CD14-positive monocyte (primary cell): ENCODE results near the gene CYP26A1. TPM values are rescaled to one million over a fixed set of nuclear protein-coding genes. Genes with fewer than 3 reads are reported as not detected.

Experiments
- DNase-seq, 3 donors: peaks; one replicate each; pipeline ENCODE4 v3.0.0-alpha.2; 2011 to 2022
- H2AFZ ChIP-seq: 2 replicates; pipeline ENCODE4 v1.6.0; 2012; ENCODE audit warnings: mild to moderate bottlenecking, low read depth, low read length, inconsistent platforms; ENCODE audit not compliant: insufficient read depth, poor library complexity, severe bottlenecking
- H3K27ac ChIP-seq, 2 donors: 1 replicate in 1 of 2; 2 replicates in 1 of 2; pipeline ENCODE4 v1.5.1; 2012 to 2013; ENCODE audit warnings: low read length in 2 of 2, control low read depth in 1 of 2, inconsistent platforms in 1 of 2, low read depth in 1 of 2, mild to moderate bottlenecking in 1 of 2
- H3K27me3 ChIP-seq, 2 donors: one replicate each; pipeline versions ENCODE4 v1.6.0 to v1.6.1; 2011 to 2013; ENCODE audit warnings: low read length in 2 of 2; ENCODE audit not compliant: control insufficient read depth in 2 of 2, insufficient read depth in 2 of 2
- H3K36me3 ChIP-seq, 2 donors: replicated peaks in 1 of 2; 1 replicate in 1 of 2; 2 replicates in 1 of 2; pipeline versions ENCODE4 v1.5.1 to v1.6.1; 2012 to 2013; ENCODE audit warnings: low read length in 2 of 2, control low read depth in 1 of 2, inconsistent platforms in 1 of 2, mild to moderate bottlenecking in 1 of 2; ENCODE audit not compliant: insufficient read depth in 2 of 2, control insufficient read depth in 1 of 2
- H3K4me1 ChIP-seq, 2 donors: 1 replicate in 1 of 2; 2 replicates in 1 of 2; pipeline versions ENCODE4 v1.5.1 to v1.6.1; 2012 to 2013; ENCODE audit warnings: low read length in 2 of 2, control low read depth in 1 of 2, inconsistent platforms in 1 of 2, mild to moderate bottlenecking in 1 of 2, moderate library complexity in 1 of 2; ENCODE audit not compliant: insufficient read depth in 2 of 2, control insufficient read depth in 1 of 2
- H3K4me2 ChIP-seq: replicated peaks from 2 replicates; pipeline ENCODE3; 2012; ENCODE audit warnings: low read length, moderate library complexity, mild to moderate bottlenecking; ENCODE audit not compliant: poor library complexity, severe bottlenecking; ENCODE audit errors: extremely low read depth
- H3K4me3 ChIP-seq, 3 experiments: fragments of 200-600 bp in 1 of 3; sonication (generic) in 1 of 3; replicated peaks in 1 of 3; 1 replicate in 2 of 3; 2 replicates in 1 of 3; pipeline ENCODE4 v1.5.1; 2011 to 2013; ENCODE audit warnings: low read length in 3 of 3, mild to moderate bottlenecking in 3 of 3, control low read depth in 2 of 3, low read depth in 2 of 3, inconsistent platforms in 1 of 3, moderate library complexity in 1 of 3
- H3K79me2 ChIP-seq: 2 replicates; pipeline ENCODE4 v1.6.0; 2012; ENCODE audit warnings: mild to moderate bottlenecking, control low read depth, inconsistent platforms, low read length, moderate library complexity; ENCODE audit not compliant: insufficient read depth
- H3K9ac ChIP-seq: 2 replicates; pipeline ENCODE4 v1.6.0; 2017; ENCODE audit warnings: low read length, mild to moderate bottlenecking; ENCODE audit not compliant: insufficient read depth, poor library complexity, severe bottlenecking
- H3K9me3 ChIP-seq, 2 donors: replicated peaks in 1 of 2; 1 replicate in 1 of 2; 2 replicates in 1 of 2; pipeline versions ENCODE4 v1.5.1 to v1.6.1; 2012 to 2013; ENCODE audit warnings: low read length in 2 of 2, control low read depth in 1 of 2; ENCODE audit not compliant: control insufficient read depth in 1 of 2, insufficient read depth in 1 of 2
- H4K20me1 ChIP-seq: 2 replicates; pipeline ENCODE4 v1.6.0; 2012; ENCODE audit warnings: mild to moderate bottlenecking, low read length, control low read depth, moderate library complexity; ENCODE audit not compliant: insufficient read depth
- H3K27ac Mint-ChIP-seq, 7 donors: one replicate each; pipeline ENCODE4 v1.8.0; 2020; ENCODE audit warnings: mild to moderate bottlenecking in 7 of 7, mixed read lengths in 7 of 7, moderate library complexity in 6 of 7, inconsistent platforms in 2 of 7
- H3K27me3 Mint-ChIP-seq, 3 donors: one replicate each; pipeline ENCODE4 v1.8.0; 2021 to 2022; ENCODE audit warnings: low read depth in 3 of 3, mild to moderate bottlenecking in 3 of 3, mixed read lengths in 3 of 3, moderate library complexity in 3 of 3, inconsistent platforms in 1 of 3
- H3K36me3 Mint-ChIP-seq, 2 donors: one replicate each; pipeline ENCODE4 v1.8.0; 2020; ENCODE audit warnings: mixed read lengths in 2 of 2, inconsistent platforms in 1 of 2, mild to moderate bottlenecking in 1 of 2
- H3K4me1 Mint-ChIP-seq: one replicate; pipeline ENCODE4 v1.8.0; 2020; ENCODE audit warnings: mild to moderate bottlenecking, mixed read lengths
- H3K4me3 Mint-ChIP-seq, 2 donors: one replicate each; pipeline ENCODE4 v1.8.0; 2020; ENCODE audit warnings: mild to moderate bottlenecking in 2 of 2, mixed read lengths in 2 of 2, moderate library complexity in 1 of 2
- H3K9me3 Mint-ChIP-seq, 7 donors: one replicate each; pipeline ENCODE4 v1.8.0; 2020 to 2022; ENCODE audit warnings: mixed read lengths in 7 of 7, mild to moderate bottlenecking in 6 of 7, moderate library complexity in 6 of 7, inconsistent platforms in 2 of 7
- WGBS: methylation state at CpG from one replicate; pipeline ENCODE4 v1.1.5; 2013; ENCODE audit warnings: missing lambda C conversion rate; ENCODE audit not compliant: insufficient coverage; 5-methylcytosine and 5-hydroxymethylcytosine counted together
- intact Hi-C, 2 donors: fragments of 100-400 bp; cut with micrococcal nuclease; formaldehyde crosslinking; loops; one replicate each; pipeline versions ENCODE4 v1.15.0 to v1.15.1; 2023
- polyA plus RNA-seq, 3 donors: library from polyadenylated mRNA; depleted of rRNA in 1 of 3; unstranded in 2 of 3; stranded (reverse) in 1 of 3; fragments of 300-500 nt in 2 of 3; fragments of >200 nt in 1 of 3; fragmentation: Illumina TruSeq in 2 of 3; gene quantifications; 1 replicate in 2 of 3; 2 replicates in 1 of 3; pipeline ENCODE4 v1.2.3, GENCODE V29; 2012 to 2021
- TF ChIP-seq, protein P1 (sequence below): fragments of 200-600 bp; IDR thresholded peaks from one replicate; pipeline ENCODE4 v1.8.0; 2022; ENCODE audit warnings: antibody characterized with exemption, mild to moderate bottlenecking

Gene CYP26A1
- polyA plus RNA-seq, 3 donors = not detected

DNA sequence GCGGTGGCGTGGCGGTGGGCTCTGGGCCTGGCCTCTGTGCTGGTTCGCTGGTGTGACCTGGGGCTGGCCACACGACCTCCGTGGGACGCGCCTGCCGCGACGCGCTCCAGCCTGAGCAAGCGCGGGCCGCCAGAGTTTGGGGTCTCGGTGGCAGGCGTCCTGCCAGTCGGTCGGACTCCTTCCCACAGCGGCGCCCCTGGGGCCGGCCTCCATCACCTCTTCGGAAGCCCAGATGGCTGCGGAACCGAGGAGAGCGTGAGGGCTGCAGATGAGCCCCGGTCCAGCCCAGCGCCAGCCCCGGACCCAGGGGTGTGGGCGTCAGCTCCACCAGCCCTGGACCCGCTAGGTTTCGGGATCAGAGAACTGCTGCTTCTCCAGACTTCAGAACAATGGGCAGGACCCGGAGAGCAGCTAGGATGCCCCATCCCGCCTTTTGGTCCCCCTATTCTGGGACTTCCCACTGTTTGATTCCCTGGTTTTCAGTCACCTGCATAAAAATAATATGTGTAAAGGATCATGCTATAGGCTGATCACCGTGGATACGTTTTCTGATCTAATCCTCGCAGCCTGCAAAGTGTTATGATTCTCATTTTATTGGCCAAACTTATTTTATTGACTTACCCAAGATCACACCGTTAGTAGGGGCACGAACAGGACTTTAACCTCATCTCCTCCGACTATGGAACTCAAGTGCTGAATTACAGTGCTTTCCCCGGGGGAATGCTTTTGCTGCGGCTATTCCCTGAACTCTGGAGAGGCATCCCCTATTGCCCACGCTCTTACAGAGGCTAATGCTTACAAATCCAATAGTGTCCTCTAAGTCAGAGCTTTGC lies 10.3 kb upstream of the CYP26A1 start:
- TF ChIP-seq, protein P1, sequence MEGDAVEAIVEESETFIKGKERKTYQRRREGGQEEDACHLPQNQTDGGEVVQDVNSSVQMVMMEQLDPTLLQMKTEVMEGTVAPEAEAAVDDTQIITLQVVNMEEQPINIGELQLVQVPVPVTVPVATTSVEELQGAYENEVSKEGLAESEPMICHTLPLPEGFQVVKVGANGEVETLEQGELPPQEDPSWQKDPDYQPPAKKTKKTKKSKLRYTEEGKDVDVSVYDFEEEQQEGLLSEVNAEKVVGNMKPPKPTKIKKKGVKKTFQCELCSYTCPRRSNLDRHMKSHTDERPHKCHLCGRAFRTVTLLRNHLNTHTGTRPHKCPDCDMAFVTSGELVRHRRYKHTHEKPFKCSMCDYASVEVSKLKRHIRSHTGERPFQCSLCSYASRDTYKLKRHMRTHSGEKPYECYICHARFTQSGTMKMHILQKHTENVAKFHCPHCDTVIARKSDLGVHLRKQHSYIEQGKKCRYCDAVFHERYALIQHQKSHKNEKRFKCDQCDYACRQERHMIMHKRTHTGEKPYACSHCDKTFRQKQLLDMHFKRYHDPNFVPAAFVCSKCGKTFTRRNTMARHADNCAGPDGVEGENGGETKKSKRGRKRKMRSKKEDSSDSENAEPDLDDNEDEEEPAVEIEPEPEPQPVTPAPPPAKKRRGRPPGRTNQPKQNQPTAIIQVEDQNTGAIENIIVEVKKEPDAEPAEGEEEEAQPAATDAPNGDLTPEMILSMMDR = no peak
- peaks cover 61 to 83% of the 10 kb centered on the region in 2 donors for H3K27me3 ChIP-seq

DNA sequence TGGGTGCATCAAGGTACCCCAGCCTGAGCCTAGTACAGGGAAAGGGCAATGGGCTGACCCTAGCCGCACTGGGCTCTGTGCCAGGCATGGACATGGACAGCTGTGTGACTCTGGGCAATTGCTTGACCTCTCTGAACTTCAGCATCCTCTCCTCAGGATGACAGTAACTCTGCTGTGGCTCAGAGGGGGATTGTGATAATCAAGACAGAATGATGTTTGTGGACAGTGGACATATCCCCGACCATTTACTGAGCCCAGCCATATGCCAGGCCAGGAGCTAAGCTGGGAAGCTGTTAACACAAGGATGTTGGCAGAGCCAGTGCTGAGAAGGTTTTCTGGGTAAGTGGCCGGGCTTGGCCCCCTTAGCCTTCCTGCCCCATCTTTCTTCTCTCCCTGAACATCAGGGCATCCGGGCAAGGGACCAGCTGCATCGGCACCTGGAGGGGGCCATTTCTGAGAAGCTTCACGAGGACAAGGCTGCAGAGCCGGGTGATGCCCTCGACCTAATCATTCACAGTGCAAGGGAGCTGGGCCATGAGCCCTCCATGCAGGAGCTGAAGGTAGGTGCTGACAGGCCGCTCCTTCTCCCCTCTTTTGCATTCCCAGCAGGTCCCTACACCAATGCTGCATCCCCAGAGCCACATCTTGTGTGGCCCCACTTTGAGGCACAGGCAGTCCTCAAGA lies 9.6 kb upstream of the CYP26A1 start:
- 82% methylated on average over 7 of the region's 9 CpGs for WGBS
- Histone ChIP-seq H3K4me1 (peaks cover 8 to 18% of the 10 kb centered on the region in 2 donors), H3K27me3 (peaks cover 65 to 91% of the 10 kb centered on the region in 2 donors), H4K20me1 (peaks cover 19% of the 10 kb centered on the region), H3K4me3 (no peak overlapping the region), H3K4me2 (no peak overlapping the region), H3K79me2 (no peaks in the 10 kb centered on the region), H3K27ac (no peak overlapping the region), H2AFZ (no peak overlapping the region), H3K9me3 (peaks cover 0 to 55% of the 10 kb centered on the region in 2 donors), H3K9ac (no peak overlapping the region), H3K36me3 (peaks cover 0 to 10% of the 10 kb centered on the region in 2 donors)
- H3K4me1 Mint-ChIP-seq = peaks cover 25% of the 10 kb centered on the region
- intact Hi-C loops = no loop called here
- peak overlapping the region in 1 of 2 donors; percentile 72 for H3K4me3 Mint-ChIP-seq
- H3K27ac Mint-ChIP-seq = no peak overlapping the region
- peaks cover 0 to 15% (median 9%) of the 10 kb centered on the region in 7 donors for H3K9me3 Mint-ChIP-seq
- H3K27me3 Mint-ChIP-seq = peaks cover 89 to 96% (median 89%) of the 10 kb centered on the region in 3 donors
- H3K36me3 Mint-ChIP-seq = peaks cover 18 to 24% of the 10 kb centered on the region in 2 donors
- TF ChIP-seq, protein P1 = no peak
- DNase-seq = no peak

More for the DNA sequence above, 10.3 kb upstream of the CYP26A1 start:
- H3K9me3 Mint-ChIP-seq = peaks cover 0 to 15% (median 9%) of the 10 kb centered on the region in 7 donors
- Histone ChIP-seq H2AFZ (no peak overlapping the region), H3K4me3 (no peak overlapping the region), H3K4me2 (no peak overlapping the region), H4K20me1 (peaks cover 19% of the 10 kb centered on the region), H3K4me1 (peaks cover 8 to 18% of the 10 kb centered on the region in 2 donors), H3K79me2 (no peaks in the 10 kb centered on the region), H3K9me3 (peaks cover 0 to 50% of the 10 kb centered on the region in 2 donors), H3K27ac (no peak overlapping the region), H3K36me3 (peaks cover 0 to 17% of the 10 kb centered on the region in 2 donors), H3K9ac (no peak overlapping the region)
- H3K4me3 Mint-ChIP-seq = peak overlapping the region in 1 of 2 donors; percentile 54
- H3K27me3 Mint-ChIP-seq = peaks cover 81 to 89% (median 82%) of the 10 kb centered on the region in 3 donors
- no peak overlapping the region for H3K27ac Mint-ChIP-seq
- WGBS = 19% methylated on average over 39 of the region's 43 CpGs
- peaks cover 22% of the 10 kb centered on the region for H3K4me1 Mint-ChIP-seq
- intact Hi-C loops = no loop called here
- H3K36me3 Mint-ChIP-seq = peaks cover 22 to 29% of the 10 kb centered on the region in 2 donors
- no peak for DNase-seq
